IMR-90 (cell line): Measurements from ENCODE around the gene SETD2. TPM values are rescaled to one million over a fixed set of nuclear protein-coding genes. Genes with fewer than 3 reads are reported as not detected.

Experiments
- ATAC-seq: fragments of 200-7000 bp; cut with Tn5 transposase; 2 replicates; pipeline ENCODE4 v1.9.1; 2020; ENCODE audit warnings: low read depth, mild to moderate bottlenecking, moderate library complexity
- BruUV-seq: library from RNA; stranded (reverse); fragments of 400-500 nt; replicated peaks from 2 replicates; lab custom pipeline; 2021; lab: Mats Ljungman, UMichigan
- CTCF ChIA-PET: fragments of 300-600 bp; formaldehyde crosslinking; extraction: SDS; loops from one replicate; lab custom pipeline; 2021; ENCODE audit warnings: antibody characterized with exemption; lab: Yijun Ruan, JAX
- POLR2A ChIA-PET: fragments of 300-600 bp; sonication (Branson Sonifier 250); formaldehyde crosslinking; loops from one replicate; lab custom pipeline; 2022; ENCODE audit warnings: antibody characterized with exemption; ENCODE audit not compliant: unreplicated experiment; lab: Charles Lee
- DNase-seq: peaks from one replicate; pipeline ENCODE4 v3.0.0; 2013
- H2AFZ ChIP-seq: replicated peaks from 2 replicates; pipeline ENCODE3; 2013; ENCODE audit warnings: low read length, mild to moderate bottlenecking; ENCODE audit not compliant: poor library complexity
- H2AK5ac ChIP-seq: 2 replicates; pipeline ENCODE4 v1.6.1; 2013; ENCODE audit warnings: low read depth, low read length, inconsistent platforms
- H2AK9ac ChIP-seq: replicated peaks from 2 replicates; pipeline ENCODE3; 2013; ENCODE audit warnings: mild to moderate bottlenecking, low read depth, low read length, moderate library complexity; ENCODE audit not compliant: poor library complexity
- H2BK120ac ChIP-seq: 2 replicates; pipeline ENCODE4 v1.6.1; 2013; ENCODE audit warnings: low read depth, low read length, inconsistent platforms
- H2BK15ac ChIP-seq: 3 replicates; pipeline ENCODE4 v1.6.1; 2013; ENCODE audit warnings: low read depth, low read length, inconsistent platforms
- H2BK20ac ChIP-seq: 2 replicates; pipeline ENCODE4 v1.6.1; 2013; ENCODE audit warnings: low read depth, mild to moderate bottlenecking, inconsistent platforms, low read length, moderate library complexity
- H2BK5ac ChIP-seq: 2 replicates; pipeline ENCODE4 v1.6.1; 2013; ENCODE audit warnings: mild to moderate bottlenecking, low read depth, low read length, inconsistent platforms; ENCODE audit not compliant: poor library complexity, severe bottlenecking
- H3K14ac ChIP-seq: replicated peaks from 2 replicates; pipeline ENCODE4 v1.6.1; 2013; ENCODE audit warnings: low read depth, low read length, inconsistent platforms
- H3K18ac ChIP-seq: 2 replicates; pipeline ENCODE4 v1.6.1; 2013; ENCODE audit warnings: low read depth, low read length, control low read depth
- H3K23ac ChIP-seq: 2 replicates; pipeline ENCODE4 v1.6.1; 2013; ENCODE audit warnings: low read depth, low read length, inconsistent platforms
- H3K27ac ChIP-seq: 2 replicates; pipeline ENCODE4 v1.5.1; 2013; ENCODE audit warnings: mild to moderate bottlenecking, control low read depth, low read length; ENCODE audit not compliant: insufficient read depth
- H3K27me3 ChIP-seq: 2 replicates; pipeline ENCODE4 v1.6.1; 2013; ENCODE audit warnings: low read length; ENCODE audit not compliant: control insufficient read depth, insufficient read depth
- H3K36me3 ChIP-seq: 2 replicates; pipeline ENCODE4 v1.6.1; 2013; ENCODE audit warnings: low read length, mixed read lengths; ENCODE audit not compliant: control insufficient read depth, insufficient read depth
- H3K4ac ChIP-seq: 2 replicates; pipeline ENCODE4 v1.6.1; 2013; ENCODE audit warnings: low read depth, low read length, inconsistent platforms
- H3K4me1 ChIP-seq: 2 replicates; pipeline ENCODE4 v1.6.1; 2013; ENCODE audit warnings: low read length, mixed read lengths; ENCODE audit not compliant: control insufficient read depth, insufficient read depth
- H3K4me2 ChIP-seq: 2 replicates; pipeline ENCODE4 v1.6.1; 2013; ENCODE audit warnings: low read depth, mild to moderate bottlenecking, control low read depth, low read length, moderate library complexity
- H3K4me3 ChIP-seq: 2 replicates; pipeline ENCODE4 v1.5.1; 2013; ENCODE audit warnings: low read depth, mild to moderate bottlenecking, control low read depth, low read length, moderate library complexity; ENCODE audit not compliant: insufficient read depth
- H3K56ac ChIP-seq: 2 replicates; pipeline ENCODE4 v1.6.1; 2013; ENCODE audit warnings: low read length, inconsistent platforms; ENCODE audit not compliant: insufficient read depth; ENCODE audit errors: extremely low read depth
- H3K79me1 ChIP-seq, 2 experiments: 2 replicates each; pipeline ENCODE4 v1.6.1; 2013; ENCODE audit warnings: low read length in 2 of 2, inconsistent platforms in 1 of 2, low read depth in 1 of 2
- H3K9ac ChIP-seq: 2 replicates; pipeline ENCODE4 v1.6.1; 2013; ENCODE audit warnings: low read depth, low read length, control low read depth
- H3K9me1 ChIP-seq: 2 replicates; pipeline ENCODE4 v1.6.1; 2013; ENCODE audit warnings: low read length, inconsistent platforms; ENCODE audit not compliant: insufficient read depth
- H3K9me3 ChIP-seq: 2 replicates; pipeline ENCODE4 v1.6.1; 2013; ENCODE audit warnings: low read length; ENCODE audit not compliant: control insufficient read depth, insufficient read depth
- H4K20me1 ChIP-seq: 2 replicates; pipeline ENCODE4 v1.6.1; 2013; ENCODE audit warnings: low read length, inconsistent platforms; ENCODE audit not compliant: insufficient read depth
- H4K5ac ChIP-seq: 2 replicates; pipeline ENCODE4 v1.6.1; 2013; ENCODE audit warnings: mild to moderate bottlenecking, low read depth, low read length, control low read depth
- H4K8ac ChIP-seq, 2 experiments: 2 replicates each; pipeline ENCODE4 v1.6.1; 2013; ENCODE audit warnings: low read depth in 2 of 2, low read length in 2 of 2, control low read depth in 1 of 2, inconsistent platforms in 1 of 2
- H4K91ac ChIP-seq: 2 replicates; pipeline ENCODE4 v1.6.1; 2013; ENCODE audit warnings: low read depth, low read length, inconsistent platforms; ENCODE audit not compliant: insufficient read depth
- ELK1 ChIP-seq: fragments of 150-350 bp; IDR thresholded peaks from 2 replicates; pipeline ENCODE4 v1.6.1; 2016; ENCODE audit warnings: low read depth, mild to moderate bottlenecking, low read length, moderate library complexity, borderline replicate concordance
- MAFK ChIP-seq: IDR thresholded peaks from 2 replicates; pipeline ENCODE4 v1.6.1; 2012; ENCODE audit warnings: low read depth, low read length, improper control_type of control experiment
- MAZ ChIP-seq: IDR thresholded peaks from 2 replicates; pipeline ENCODE4 v1.6.1; 2012; ENCODE audit warnings: low read depth, mild to moderate bottlenecking, low read length, improper control_type of control experiment, moderate library complexity, borderline replicate concordance
- MXI1 ChIP-seq: IDR thresholded peaks from 2 replicates; pipeline ENCODE4 v1.6.1; 2012; ENCODE audit warnings: low read depth, mild to moderate bottlenecking, low read length, moderate library complexity, borderline replicate concordance
- SMC3 ChIP-seq: fragments of 150-350 bp; IDR thresholded peaks from 2 replicates; pipeline ENCODE4 v1.6.1; 2016; ENCODE audit warnings: low read depth, mild to moderate bottlenecking, antibody characterized with exemption, low read length, moderate library complexity
- USF2 ChIP-seq: fragments of 150-350 bp; IDR thresholded peaks from 2 replicates; pipeline ENCODE4 v1.6.1; 2017; ENCODE audit warnings: mild to moderate bottlenecking, antibody characterized with exemption, low read length, low read depth
- WGBS, 2 experiments: methylation state at CpG; one replicate each; pipeline versions ENCODE4 v1.1.5 to v1.1.7; 2013; ENCODE audit warnings: missing lambda C conversion rate in 2 of 2; ENCODE audit not compliant: insufficient read length in 1 of 2; ENCODE audit errors: extremely low coverage in 2 of 2; 5-methylcytosine and 5-hydroxymethylcytosine counted together
- dilution Hi-C: fragments of 300-500 bp; cut with HindIII; formaldehyde crosslinking; loops from one replicate; pipeline ENCODE4 v1.14.3; 2018; ENCODE audit warnings: low sequenced_read_pairs; ENCODE audit not compliant: unreplicated experiment
- in situ Hi-C: fragments of 300-500 bp; cut with MboI; formaldehyde crosslinking; loops from 3 replicates; pipeline ENCODE4 v1.14.3; 2019; ENCODE audit warnings: low sequenced_read_pairs, inconsistent platforms, mixed read lengths
- intact Hi-C: fragments of 100-400 bp; cut with micrococcal nuclease; formaldehyde crosslinking; loops from 2 replicates; pipeline ENCODE4 v1.10.0; 2022
- polyA plus RNA-seq, 3 experiments: library from polyadenylated mRNA; depleted of rRNA; stranded (reverse); fragments of >200 nt; gene quantifications; 2 replicates each; pipeline ENCODE4 v1.2.3, GENCODE V29; 2012; ENCODE audit warnings: low replicate concordance in 1 of 3
- total RNA-seq: library from RNA; depleted of rRNA; stranded (reverse); fragments of >200 nt; gene quantifications from 2 replicates; pipeline ENCODE4 v1.2.3, GENCODE V29; 2012

Gene SETD2
- total and polyA plus RNA-seq, 2 of the 4 experiments (the other 2 are of a cell fraction), result 18.3 to 20.1 TPM

DNA sequence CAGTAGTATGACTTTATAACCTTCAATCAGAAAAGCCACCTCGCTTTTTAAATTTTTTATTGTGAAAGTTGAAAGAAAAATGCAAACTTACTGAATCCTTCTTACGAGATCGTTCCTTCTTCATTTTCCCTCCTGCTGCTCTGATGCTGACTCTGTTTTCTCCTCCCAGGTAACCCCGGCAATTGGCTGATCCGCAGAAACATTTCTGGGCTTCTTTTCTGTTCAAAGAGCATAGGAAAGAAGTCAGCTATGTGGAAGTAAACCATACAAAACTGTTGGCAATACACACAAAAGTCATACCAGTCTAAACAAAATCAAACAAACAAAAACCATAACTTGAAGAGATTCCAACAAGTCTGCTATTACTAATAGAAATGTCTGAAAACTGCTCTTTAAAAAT lies 66.0 kb downstream of the SETD2 start:
- no TSS peak for BruUV-seq
- peaks cover 6% of the 10 kb centered on the region; the same call in 1 of the 2 replicates for H3K9me1 ChIP-seq
- H3K14ac ChIP-seq, result 0 out of 2 replicates have a peak overlapping the region, but pooled peaks have one; percentile 17
- H4K8ac ChIP-seq, result peak overlapping the region in 1 of 2 experiments; percentile 22; a peak in 2 of 4 replicates
- no peak for DNase-seq
- H3K4ac ChIP-seq, result peak overlapping the region; percentile 26; the same call in 1 of the 2 replicates
- H3K23ac ChIP-seq, result peak overlapping the region; percentile 11; the same call in 1 of the 2 replicates
- H3K9ac ChIP-seq, result no peak overlapping the region
- no peak overlapping the region for H3K18ac ChIP-seq
- H2AFZ ChIP-seq, result no peak overlapping the region
- no peak overlapping the region for H2AK9ac ChIP-seq
- H2BK15ac ChIP-seq, result no peak overlapping the region
- H2AK5ac ChIP-seq, result no peak overlapping the region
- no CpG with 5 or more reads among the region's 5 CpGs for WGBS, 2 experiments
- no peak overlapping the region for H4K91ac ChIP-seq
- CTCF ChIA-PET, result no interaction called here
- no peak overlapping the region for H3K4me3 ChIP-seq
- no peak overlapping the region for H4K5ac ChIP-seq
- POLR2A ChIA-PET, result no interaction called here
- H3K79me1 ChIP-seq, result peaks cover 21 to 57% of the 10 kb centered on the region in 2 experiments
- no peaks in the 10 kb centered on the region for H3K9me3 ChIP-seq
- TF ChIP-seq SMC3 (no peak), USF2 (no peak), MXI1 (no peak), MAFK (no peak), ELK1 (no peak), MAZ (no peak)
- dilution Hi-C loops, result no loop called here
- no peaks in the 10 kb centered on the region for H4K20me1 ChIP-seq
- H2BK20ac ChIP-seq, result peak overlapping the region; percentile 18; the same call in 1 of the 2 replicates
- H3K4me1 ChIP-seq, result peaks cover 9% of the 10 kb centered on the region
- H2BK120ac ChIP-seq, result no peak overlapping the region
- H3K27ac ChIP-seq, result no peak overlapping the region
- H3K36me3 ChIP-seq, result peaks cover 12% of the 10 kb centered on the region
- intact Hi-C loops, result loop anchor here (10.0 kb wide), 1 partner anchor 227 kb away; no protein-coding TSS in a partner anchor
- no peak overlapping the region for H3K56ac ChIP-seq
- no peaks in the 10 kb centered on the region for H3K27me3 ChIP-seq
- no peak for ATAC-seq
- in situ Hi-C loops, result no loop called here
- peak overlapping the region; percentile 44 for H2BK5ac ChIP-seq
- H3K4me2 ChIP-seq, result no peak overlapping the region
